SK-N-SH treated with all-trans-retinoic acid at 6 μM for 48 hours (cell line): ENCODE data around the gene SPTB.

ENCODE experiments used
- PATZ1 ChIP-seq: fragments of 250-450 bp; sonication (Bioruptor Pico); IDR thresholded peaks from 2 replicates; pipeline ENCODE4 v1.8.0; 2020; ENCODE audit warnings: mild to moderate bottlenecking, moderate library complexity, borderline replicate concordance
- ZC3H10 ChIP-seq: fragments of 250-450 bp; sonication (Bioruptor Pico); IDR thresholded peaks from 2 replicates; pipeline ENCODE4 v1.5.1; 2021; ENCODE audit warnings: mild to moderate bottlenecking, moderate library complexity
- ZFP30 ChIP-seq: fragments of 450-650 bp; formaldehyde crosslinking; IDR thresholded peaks from 2 replicates; pipeline ENCODE4 v1.5.0; 2022; ENCODE audit warnings: mild to moderate bottlenecking, moderate library complexity

GRCh38 chr14:64857979-64858744 lies 21.5 kb downstream of the SPTB start:
- TF ChIP-seq ZFP30 (CRISPR knock-in tag), result no peak
- TF ChIP-seq PATZ1 (CRISPR knock-in tag), result no peak
- TF ChIP-seq ZC3H10, result no peak
